ENCODE measurements around the gene GPR143.
"Not testable (repeated sequence)": the region's sequence is repeated elsewhere in the genome, so short reads cannot be mapped to it uniquely, and the experiment has no call there.

GPR143 gene

GRCh38 chrX:9765737-9766097 lies at the start of gene GPR143:
Gene GPR143 (minus strand): TSS chrX:9765847. CDS start chrX:9765817, 30 bp downstream.
- no peak for DNase-seq

GRCh38 chrX:9811086-9811485 lies 45.4 kb upstream of the GPR143 start:
- not testable (repeated sequence) for DNase-seq

GRCh38 chrX:9809876-9810275 lies 44.2 kb upstream of the GPR143 start:
- not testable (repeated sequence) for DNase-seq

- no peak for DNase-seq
Measured at GRCh38 chrX:9807355-9808182, 41.9 kb upstream of the GPR143 start.

- no peak for DNase-seq
Measured at GRCh38 chrX:9805956-9806355, 40.3 kb upstream of the GPR143 start.

GRCh38 chrX:9804444-9804843 lies 38.8 kb upstream of the GPR143 start:
- no peak for DNase-seq

- DNase-seq = no peak
Measured at GRCh38 chrX:9802737-9803136, 37.1 kb upstream of the GPR143 start.

GRCh38 chrX:9797384-9798360 lies 32.0 kb upstream of the GPR143 start:
- DNase-seq = no peak

- no peak for DNase-seq
Measured at GRCh38 chrX:9794495-9794894, 28.8 kb upstream of the GPR143 start.

GRCh38 chrX:9790866-9791265 lies 25.2 kb upstream of the GPR143 start:
- DNase-seq = no peak

- DNase-seq = no peak
Measured at GRCh38 chrX:9789555-9789954, 23.9 kb upstream of the GPR143 start.

GRCh38 chrX:9788911-9789310 lies 23.3 kb upstream of the GPR143 start:
- DNase-seq = no peak

- no peak for DNase-seq
Measured at GRCh38 chrX:9786798-9787635, 21.4 kb upstream of the GPR143 start.

GRCh38 chrX:9785944-9786797 lies 20.5 kb upstream of the GPR143 start, which contains the start of gene SHROOM2:
Gene SHROOM2 (plus strand): TSS chrX:9786429. CDS start chrX:9786546, 117 bp downstream.
- peak in 1 of 14 donors; percentile 25 for DNase-seq

- DNase-seq = no peak
Measured at GRCh38 chrX:9785254-9785943, 19.8 kb upstream of the GPR143 start.

- no peak for DNase-seq
Measured at GRCh38 chrX:9784332-9784731, 18.7 kb upstream of the GPR143 start.

GRCh38 chrX:9781941-9782340 lies 16.3 kb upstream of the GPR143 start:
- DNase-seq = no peak

- DNase-seq = no peak
Measured at GRCh38 chrX:9775930-9776329, 10.3 kb upstream of the GPR143 start.

- no peak for DNase-seq
Measured at GRCh38 chrX:9772943-9773342, 7.3 kb upstream of the GPR143 start.

GRCh38 chrX:9770319-9770718 lies 4.7 kb upstream of the GPR143 start:
- no peak for DNase-seq
